ENCODE data around the gene PRICKLE2. TPM values are rescaled to one million over a fixed set of nuclear protein-coding genes. Genes with fewer than 3 reads are reported as not detected.

PRICKLE2 gene
- total and polyA plus RNA-seq, 2 donors (not counting 3 experiments of a cell fraction or from before 2014, with no cell fraction given): 3.0 to 7.1 TPM

- H3K36me3 ChIP-seq (ENCODE audit: control insufficient read depth in 2 of 2, extremely low read depth in 1 of 2, insufficient read depth in 2 of 2, low read length in 2 of 2): peaks cover 0 to 4% of the 10 kb centered on the region in 2 experiments
- DNase-seq (ENCODE audit: low read depth, low spot score) (no peak), FAIRE-seq (no peak)
- H3K4me1 ChIP-seq (ENCODE audit: control insufficient read depth, extremely low read depth, insufficient read depth, low read length): no peaks in the 10 kb centered on the region
- dilution Hi-C loops (cut with MboI; ENCODE audit: extremely low pct_ligation_motif_present, low sequenced_read_pairs) (no loop called here), intact Hi-C loops (cut with micrococcal nuclease) (no loop called here)
- no peak overlapping the region for H3K9ac ChIP-seq (replicated peaks; ENCODE audit: extremely low read depth, insufficient read depth, low read length)
- H3K27me3 ChIP-seq (ENCODE audit: control insufficient read depth in 2 of 2, insufficient read depth in 2 of 2, low read length in 2 of 2): no peaks in the 10 kb centered on the region
- no peak overlapping the region for H3K4me3 ChIP-seq (replicated peaks in 1 of 3; ENCODE audit: insufficient read depth in 1 of 3, low read depth in 1 of 3, low read length in 3 of 3)
- no peak overlapping the region for H3K27ac ChIP-seq (ENCODE audit: insufficient read depth, low read depth, low read length)
- H3K4me2 ChIP-seq (ENCODE audit: insufficient read depth, low read length): no peak overlapping the region
- no peaks in the 10 kb centered on the region for H3K79me2 ChIP-seq (ENCODE audit: control insufficient read depth, insufficient read depth, low read length)
- no peaks in the 10 kb centered on the region for H4K20me1 ChIP-seq (replicated peaks; ENCODE audit: control insufficient read depth, extremely low read depth, insufficient read depth, low read length)
- no peak overlapping the region for H2AFZ ChIP-seq (ENCODE audit: low read depth, low read length)
- BruUV-seq (replicated peaks): no TSS peak
- ChIA-PET POLR2A (no interaction called here), CTCF (interaction anchor here (1.1 kb wide), 1 partner anchor 279 kb away, joined by 3 read pairs; no protein-coding TSS in a partner anchor)
- no peak for TF ChIP-seq MYC (IDR thresholded peaks at IDR 0.05; ENCODE audit: low read depth, low read length)
- TF ChIP-seq EZH2 (IDR thresholded peaks at IDR 0.05; ENCODE audit: borderline replicate concordance, low read depth, low read length, severe bottlenecking): no peak
- TF ChIP-seq CTCF (IDR thresholded peaks at IDR 0.05; ENCODE audit: extremely low read depth in 1 of 2, insufficient read depth in 1 of 2, low read depth in 1 of 2, low read length in 2 of 2): no peak
- no peak for TF ChIP-seq FOS (IDR thresholded peaks at IDR 0.05; ENCODE audit: borderline replicate concordance, insufficient read depth, low read length)
- TF ChIP-seq POLR2AphosphoS5 (IDR thresholded peaks at IDR 0.05; ENCODE audit: insufficient read depth, low read depth, low read length): no peak
- TF ChIP-seq JUN (IDR thresholded peaks at IDR 0.05; ENCODE audit: borderline replicate concordance, insufficient read depth, insufficient read length, low read depth): no peak
- TF ChIP-seq MAX (IDR thresholded peaks at IDR 0.05; ENCODE audit: insufficient read depth, insufficient read length): no peak
- no peak for TF ChIP-seq GATA2 (IDR thresholded peaks at IDR 0.05; ENCODE audit: insufficient read depth, insufficient read length, low read depth, low read length)
- no peak for TF ChIP-seq POLR2A (IDR thresholded peaks at IDR 0.05; ENCODE audit: low read depth, low read length)
- no peaks in the 10 kb centered on the region for H3K9me1 ChIP-seq (replicated peaks; ENCODE audit: control insufficient read depth, extremely low read depth, insufficient read depth, low read length)
- H3K9me3 ChIP-seq (replicated peaks; ENCODE audit: control insufficient read depth, insufficient read depth, low read length): no peaks in the 10 kb centered on the region
These were observed 122.1 kb downstream of the PRICKLE2 start for GRCh38 chr3:64103131-64103530.
